Epidermal melanocyte (primary cell): ENCODE data around the gene SPATA20.

Experiments used
- DNase-seq: peaks from one replicate; pipeline ENCODE4 v3.0.0; 2011; ENCODE audit warnings: low spot score; ENCODE audit not compliant: insufficient read length

The SPATA20 gene

DNA sequence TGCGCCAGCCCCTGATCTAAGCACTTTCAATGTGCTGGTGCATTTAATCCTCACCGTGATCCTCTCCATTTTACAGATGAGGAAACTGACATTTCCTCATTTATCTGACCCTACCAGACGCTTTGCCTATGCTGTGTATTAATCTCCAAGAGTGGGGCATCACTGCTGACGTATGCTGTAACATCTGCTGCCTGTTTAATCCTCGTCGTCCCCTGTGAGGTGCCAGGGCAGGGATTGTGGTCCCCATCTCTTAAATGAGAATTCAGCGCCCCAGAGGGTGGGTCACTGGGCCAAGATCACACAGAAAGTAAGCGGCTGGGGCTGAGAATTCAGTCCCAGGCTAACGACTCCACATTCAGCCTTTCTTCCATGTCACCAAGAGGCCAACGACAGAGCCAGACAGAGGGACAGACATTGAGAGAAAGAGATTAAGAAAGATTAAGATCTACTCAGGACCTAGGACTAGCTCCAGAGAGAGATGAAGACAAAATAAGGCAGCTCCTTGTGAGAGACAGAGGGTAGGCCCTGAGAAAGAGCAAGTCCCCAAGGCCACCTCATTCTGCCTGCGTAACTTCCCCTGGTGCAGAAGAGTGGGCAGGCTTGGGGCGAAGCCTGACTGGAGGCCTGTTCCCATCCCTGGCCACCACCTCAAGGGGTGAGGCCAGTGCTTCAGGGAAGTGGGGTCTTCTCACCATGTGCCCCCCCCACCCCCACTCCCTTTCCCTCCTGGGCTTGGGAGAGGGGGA is 27.1 kb downstream of the SPATA20 start:
- DNase-seq = no peak

DNA sequence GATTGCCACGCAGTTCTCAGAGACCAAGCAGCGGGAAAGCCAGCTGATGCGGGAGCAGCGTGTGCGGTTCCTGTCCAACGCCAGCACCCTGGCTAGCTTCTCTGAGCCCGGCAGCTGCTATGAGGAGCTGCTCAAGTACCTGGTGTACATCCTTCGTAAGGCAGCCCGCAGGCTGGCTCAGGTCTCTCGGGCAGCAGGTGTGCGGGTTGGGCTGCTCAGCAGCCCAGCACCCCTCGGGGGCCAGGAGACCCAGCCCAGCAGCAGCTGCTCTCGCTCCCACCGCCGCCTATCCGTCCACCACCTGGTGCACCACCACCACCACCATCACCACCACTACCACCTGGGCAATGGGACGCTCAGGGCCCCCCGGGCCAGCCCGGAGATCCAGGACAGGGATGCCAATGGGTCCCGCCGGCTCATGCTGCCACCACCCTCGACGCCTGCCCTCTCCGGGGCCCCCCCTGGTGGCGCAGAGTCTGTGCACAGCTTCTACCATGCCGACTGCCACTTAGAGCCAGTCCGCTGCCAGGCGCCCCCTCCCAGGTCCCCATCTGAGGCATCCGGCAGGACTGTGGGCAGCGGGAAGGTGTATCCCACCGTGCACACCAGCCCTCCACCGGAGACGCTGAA is 28.7 kb downstream of the SPATA20 start:
- no peak for DNase-seq

- no peak for DNase-seq
Observed at GRCh38 chr17:50576864-50577263, 29.9 kb downstream of the SPATA20 start.

GRCh38 chr17:50577451-50577954 is 30.5 kb downstream of the SPATA20 start:
- DNase-seq = no peak

DNA sequence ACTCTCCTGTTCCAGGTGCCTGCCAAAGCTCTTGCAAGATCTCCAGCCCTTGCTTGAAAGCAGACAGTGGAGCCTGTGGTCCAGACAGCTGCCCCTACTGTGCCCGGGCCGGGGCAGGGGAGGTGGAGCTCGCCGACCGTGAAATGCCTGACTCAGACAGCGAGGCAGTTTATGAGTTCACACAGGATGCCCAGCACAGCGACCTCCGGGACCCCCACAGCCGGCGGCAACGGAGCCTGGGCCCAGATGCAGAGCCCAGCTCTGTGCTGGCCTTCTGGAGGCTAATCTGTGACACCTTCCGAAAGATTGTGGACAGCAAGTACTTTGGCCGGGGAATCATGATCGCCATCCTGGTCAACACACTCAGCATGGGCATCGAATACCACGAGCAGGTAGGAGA is 31.2 kb downstream of the SPATA20 start:
- no peak for DNase-seq

DNA sequence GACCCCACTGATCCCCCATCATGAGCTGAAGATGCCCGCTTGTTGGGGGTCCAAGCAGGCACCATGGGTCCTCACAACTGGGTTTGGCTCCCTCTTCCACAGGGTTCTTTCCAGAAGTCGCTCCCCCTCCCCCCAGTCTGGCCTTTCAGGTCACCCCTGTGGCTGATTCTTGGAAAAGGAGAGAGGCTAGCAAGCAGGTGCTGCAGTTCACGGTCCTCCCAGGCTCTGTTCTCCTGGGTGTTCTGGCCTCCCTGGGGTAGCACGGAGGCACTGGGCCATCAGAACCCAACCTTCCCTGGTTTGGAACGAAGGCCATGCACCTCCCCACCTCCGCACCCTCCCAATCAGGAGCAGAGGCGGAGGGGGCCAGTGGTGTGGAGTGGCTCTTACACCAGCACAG is 32.4 kb downstream of the SPATA20 start:
- DNase-seq = no peak

DNA sequence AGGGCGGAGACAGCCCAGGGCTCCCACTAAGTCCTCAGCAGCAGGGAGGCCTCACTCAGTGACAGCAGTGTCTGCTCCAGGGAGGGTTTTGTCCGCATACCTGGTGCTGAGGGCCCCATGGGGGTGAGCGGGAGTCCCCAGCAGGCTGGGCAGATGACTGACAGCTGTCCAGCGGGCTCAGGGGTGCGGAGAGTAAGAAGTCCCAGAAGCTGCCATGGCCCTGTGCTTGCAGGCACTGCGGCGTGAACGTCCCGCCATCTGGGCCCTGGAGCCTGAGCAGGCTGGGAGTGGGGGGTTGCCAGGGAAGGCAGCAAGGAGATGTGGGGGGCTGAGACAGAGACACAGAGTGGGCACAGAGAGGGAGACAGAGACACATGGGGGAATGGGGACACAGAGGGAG is 33.7 kb downstream of the SPATA20 start:
- no peak for DNase-seq

DNA sequence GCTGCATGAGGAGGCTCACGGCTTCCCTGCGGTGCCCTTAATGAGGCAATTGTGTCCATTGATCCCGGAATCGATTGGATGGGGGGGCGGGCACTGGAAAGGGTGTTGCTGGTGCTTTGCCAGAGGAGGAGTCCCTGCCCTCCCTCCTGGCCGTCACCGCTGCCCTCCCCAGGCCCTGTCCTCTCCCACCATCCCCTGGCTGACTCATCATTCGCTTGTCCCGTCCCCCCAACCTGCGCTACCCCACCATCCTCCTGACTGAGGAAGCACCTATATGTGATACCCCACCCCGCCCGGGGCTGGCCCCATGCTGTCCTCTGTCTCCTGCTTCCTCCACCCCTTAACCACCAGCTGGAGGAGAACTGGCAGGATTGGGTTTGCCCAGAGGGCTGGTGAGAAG is 34.3 kb downstream of the SPATA20 start:
- DNase-seq = no peak

DNA sequence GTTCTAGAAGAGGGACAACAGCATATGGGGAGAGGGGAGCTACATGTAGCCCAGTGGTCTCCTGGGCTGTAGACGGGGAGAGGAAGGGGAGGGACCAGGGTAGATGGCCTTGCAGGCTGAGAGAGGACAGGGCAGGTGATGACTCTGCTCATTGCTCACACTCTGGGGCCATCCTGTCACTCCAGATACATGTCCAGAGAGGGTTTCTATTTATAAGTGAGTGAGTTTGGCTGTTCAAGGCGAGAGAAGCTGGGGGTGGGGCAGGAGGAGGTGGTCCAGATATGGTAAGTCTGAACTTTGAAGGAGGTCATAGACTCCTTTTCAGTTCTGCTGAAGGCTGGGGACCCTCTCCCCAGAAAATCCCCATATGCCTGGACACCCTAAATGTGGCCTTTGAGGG is 35.8 kb downstream of the SPATA20 start:
- no peak for DNase-seq

DNA sequence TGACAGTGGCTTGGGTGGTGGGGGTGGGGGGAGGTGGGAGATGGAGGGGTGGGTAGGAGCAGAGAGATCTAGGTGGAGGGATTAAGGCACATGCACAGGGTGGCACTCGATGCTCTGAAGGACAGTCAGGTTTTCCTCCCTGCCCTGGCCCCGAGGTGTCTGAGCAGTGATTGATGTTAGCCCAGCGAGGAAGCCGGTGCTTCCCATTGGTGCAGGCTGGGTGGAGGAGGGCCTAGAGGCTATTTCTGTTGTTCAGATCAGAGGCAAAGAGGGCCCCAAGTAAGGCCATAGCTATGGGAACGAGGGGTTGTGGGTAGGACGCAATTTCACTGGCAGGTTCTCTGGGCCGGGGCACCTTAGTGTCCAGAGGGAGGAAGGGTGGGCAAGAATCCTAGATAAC is 36.7 kb downstream of the SPATA20 start:
- no peak for DNase-seq

GRCh38 chr17:50584116-50584515 is 37.1 kb downstream of the SPATA20 start:
- DNase-seq = no peak

DNA sequence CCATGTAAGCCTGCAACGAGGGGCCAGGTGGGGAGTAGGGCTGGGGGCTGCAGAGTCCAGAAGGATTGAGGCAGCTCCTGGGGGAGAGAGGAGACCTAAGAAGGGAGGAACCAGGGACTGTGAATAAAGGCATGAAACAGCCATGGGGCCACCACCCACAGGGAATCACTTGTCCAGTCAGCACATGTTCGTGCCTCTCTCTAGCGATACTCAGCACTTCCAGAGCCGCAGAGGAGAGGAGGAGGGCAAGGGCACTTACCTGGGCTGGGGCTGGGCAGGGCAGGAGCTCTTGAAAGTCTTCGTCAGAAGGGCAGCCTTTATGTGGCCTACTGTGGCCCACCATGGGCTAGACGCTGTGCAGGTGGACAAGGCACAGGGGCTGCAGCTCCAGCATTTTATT is 37.8 kb downstream of the SPATA20 start:
- no peak for DNase-seq

- DNase-seq = no peak
Observed at GRCh38 chr17:50585346-50585745, 38.4 kb downstream of the SPATA20 start.

DNA sequence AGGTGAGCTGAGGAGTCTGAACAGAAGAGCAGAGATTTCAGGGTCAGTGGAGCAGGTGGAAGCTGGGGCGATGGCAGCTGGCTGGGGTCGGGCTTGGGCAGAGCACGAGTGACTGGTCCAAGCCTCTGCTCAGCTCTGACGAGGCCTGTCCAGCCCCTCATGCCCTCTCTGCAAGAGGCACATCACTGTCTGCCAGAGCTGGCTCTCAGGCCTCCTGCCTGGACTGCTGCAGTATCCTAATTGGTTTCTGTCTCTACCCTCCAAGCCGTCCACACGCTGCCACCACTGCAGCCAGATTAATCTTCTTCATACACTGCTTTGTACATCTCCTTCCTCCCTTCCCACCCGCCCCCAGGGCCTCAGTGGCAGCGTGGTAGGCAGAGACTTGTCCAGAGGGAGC is 38.9 kb downstream of the SPATA20 start:
- DNase-seq = no peak

GRCh38 chr17:50586421-50587247 is 39.7 kb downstream of the SPATA20 start:
- no peak for DNase-seq

DNA sequence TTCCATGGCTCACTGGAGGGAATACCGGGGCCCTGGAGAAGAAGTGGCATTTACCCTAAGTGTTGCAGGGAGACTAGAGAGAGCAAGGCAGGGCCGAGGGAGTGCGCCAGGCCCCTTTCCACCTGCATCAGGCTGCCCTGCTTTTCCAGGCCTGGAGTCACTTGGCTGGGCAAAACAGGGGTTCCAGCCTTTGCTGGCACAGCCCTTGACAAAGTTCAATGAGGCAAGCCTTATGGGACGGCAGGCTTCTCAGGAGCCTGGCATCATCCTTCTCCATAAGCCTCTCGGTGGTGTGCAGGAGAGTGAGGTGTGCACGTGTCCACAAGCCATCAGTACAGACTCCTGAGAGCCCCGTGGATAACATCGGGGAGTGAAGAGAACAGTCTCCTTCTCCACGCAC is 40.6 kb downstream of the SPATA20 start:
- no peak for DNase-seq

DNA sequence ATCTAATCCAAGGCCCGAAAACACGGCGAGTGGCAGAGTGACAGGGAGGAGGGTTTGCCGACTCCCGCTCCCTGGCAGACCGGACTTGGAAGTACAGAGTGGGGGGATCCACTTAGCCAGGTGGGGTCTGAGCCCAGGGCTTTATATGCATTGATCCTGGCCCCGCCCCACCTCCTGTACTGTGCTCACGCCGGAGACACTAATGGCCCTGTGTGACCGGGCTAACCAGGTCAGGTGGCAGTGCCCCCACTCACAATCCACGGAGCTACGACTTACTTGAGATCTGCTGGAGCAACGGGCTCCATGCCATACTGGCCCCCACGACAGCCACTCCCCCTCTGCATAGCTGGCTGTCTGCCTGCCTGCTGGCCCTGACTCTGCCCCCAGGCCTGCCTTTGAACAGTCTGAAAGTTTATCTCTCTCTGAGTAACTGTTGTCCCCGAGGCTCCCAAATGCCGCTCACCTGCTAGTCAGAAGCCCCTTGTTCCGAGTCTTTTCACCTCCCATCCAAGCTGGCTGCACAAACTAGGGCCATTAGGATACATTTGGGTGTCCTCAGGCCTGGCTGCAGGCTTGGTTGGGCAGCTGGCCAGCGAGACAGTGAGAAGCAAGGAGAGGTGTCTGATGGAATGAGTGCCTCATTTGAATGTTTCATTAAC is 41.5 kb downstream of the SPATA20 start:
- no peak for DNase-seq

GRCh38 chr17:50589095-50589705 is 42.2 kb downstream of the SPATA20 start:
- DNase-seq = no peak

GRCh38 chr17:50590946-50591737 is 44.2 kb downstream of the SPATA20 start:
- DNase-seq = no peak

- DNase-seq = no peak
Observed at GRCh38 chr17:50593321-50593720, 46.3 kb downstream of the SPATA20 start.
